GM23248 (cell line): Measurements from ENCODE around the gene EIF3A.
"Not testable (repeated sequence)": the region's sequence is repeated elsewhere in the genome, so short reads cannot be mapped to it uniquely, and the experiment has no call there.

Experiments used
- EZH2 ChIP-seq: fragments of 200-600 bp; sonication (generic); IDR thresholded peaks from 2 replicates; pipeline ENCODE4 v1.6.1; 2018; ENCODE audit warnings: antibody characterized with exemption, mild to moderate bottlenecking; ENCODE audit not compliant: insufficient read depth, poor library complexity, severe bottlenecking
- EZH2phosphoT487 ChIP-seq: fragments of 200-600 bp; sonication (generic); IDR thresholded peaks from 2 replicates; pipeline ENCODE4 v1.6.1; 2018; ENCODE audit warnings: antibody characterized with exemption, moderate library complexity, mild to moderate bottlenecking, low read depth; ENCODE audit not compliant: insufficient read depth

DNA sequence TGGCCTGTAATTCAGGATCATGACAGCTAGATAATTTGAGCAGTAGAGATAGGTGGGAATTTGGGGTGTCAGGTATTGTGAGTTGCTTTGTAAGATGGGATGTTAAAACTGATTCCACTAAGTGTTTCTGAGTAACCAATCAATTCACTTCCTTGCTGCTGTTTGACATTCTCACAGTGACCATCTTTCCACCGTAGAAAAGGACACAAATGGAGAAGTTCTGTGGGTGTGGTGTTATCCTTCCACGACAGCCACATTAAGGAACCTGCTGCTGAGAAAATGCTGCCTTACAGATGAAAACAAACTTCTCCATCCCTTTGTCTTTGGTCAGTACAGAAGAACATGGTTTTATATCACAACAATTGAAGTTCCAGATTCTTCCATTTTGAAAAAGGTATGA lies 27.2 kb upstream of the EIF3A start:
- not testable (repeated sequence) for TF ChIP-seq EZH2, EZH2phosphoT487
